GM18508 (cell line): ENCODE data around the gene ANGPTL8.

Source experiments
- ATAC-seq: cut with Tn5 transposase; IDR thresholded peaks from one replicate; pipeline ENCODE4 v1.9.1; 2021; ENCODE audit warnings: moderate number of reproducible peaks; ENCODE audit not compliant: insufficient read depth, unreplicated experiment

The ANGPTL8 gene

DNA sequence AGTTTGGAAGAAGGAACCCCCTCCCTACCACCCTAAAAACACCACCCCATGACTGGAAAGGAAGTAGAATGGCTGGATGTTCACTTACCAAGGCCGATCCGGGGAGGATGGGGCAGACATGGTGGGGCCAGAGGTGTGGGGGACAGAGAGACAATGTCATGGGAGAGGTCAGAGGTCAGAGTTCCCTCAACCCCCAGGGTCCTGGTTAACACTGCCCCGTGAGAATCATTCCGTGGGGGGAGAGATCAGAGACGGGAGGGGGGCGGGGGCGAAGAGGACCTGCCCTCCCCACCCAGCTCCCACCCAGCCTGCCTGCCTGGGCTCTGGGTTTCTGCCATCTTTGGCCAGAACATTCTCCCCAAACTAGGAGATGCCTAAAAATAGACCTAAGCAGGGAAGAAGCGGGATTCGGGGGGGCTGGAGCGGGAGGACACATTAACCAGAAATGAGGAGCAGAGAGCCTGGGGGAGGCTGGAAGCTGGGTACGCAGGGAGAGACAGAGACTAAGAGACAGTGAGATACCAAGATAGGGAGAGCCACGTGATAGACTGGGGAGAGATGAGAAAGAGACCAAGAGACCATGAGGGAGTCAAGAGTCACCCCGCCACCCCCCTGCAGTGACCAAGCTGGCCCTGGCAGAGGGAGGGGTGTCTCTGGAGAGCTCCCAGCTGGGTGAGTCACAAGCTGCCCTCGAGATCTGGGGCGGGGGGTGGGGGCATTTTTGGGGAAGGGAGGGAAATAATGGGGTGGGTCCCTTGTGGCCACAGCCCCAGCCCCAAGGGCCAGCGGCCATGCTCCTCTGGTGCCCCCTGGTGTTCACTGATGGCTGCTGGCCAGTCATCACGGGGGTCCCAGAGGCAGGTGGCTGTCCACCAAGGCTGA lies 36.0 kb upstream of the ANGPTL8 start:
- ATAC-seq = no peak

GRCh38 chr19:11204076-11204602 lies 35.3 kb upstream of the ANGPTL8 start:
- no peak for ATAC-seq

DNA sequence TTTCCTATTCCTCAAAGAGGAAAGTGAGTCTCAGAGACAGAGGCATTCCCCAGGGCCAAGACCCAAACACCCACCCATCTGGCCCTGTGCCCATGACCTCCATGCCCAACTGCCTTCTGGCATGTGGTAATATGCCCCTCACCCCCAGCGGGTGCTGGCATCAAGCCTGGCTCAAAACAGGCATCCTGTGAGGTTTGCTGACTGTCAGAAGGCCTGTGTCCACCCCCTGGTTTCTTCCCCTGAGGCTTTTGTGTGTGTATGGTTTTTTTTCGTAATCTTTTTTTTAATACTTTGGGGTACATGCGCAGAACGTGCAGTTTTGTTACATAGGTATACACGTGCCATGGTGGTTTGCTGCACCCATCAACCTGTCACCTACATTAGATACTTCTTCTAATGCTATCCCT lies 34.5 kb upstream of the ANGPTL8 start:
- ATAC-seq = no peak

DNA sequence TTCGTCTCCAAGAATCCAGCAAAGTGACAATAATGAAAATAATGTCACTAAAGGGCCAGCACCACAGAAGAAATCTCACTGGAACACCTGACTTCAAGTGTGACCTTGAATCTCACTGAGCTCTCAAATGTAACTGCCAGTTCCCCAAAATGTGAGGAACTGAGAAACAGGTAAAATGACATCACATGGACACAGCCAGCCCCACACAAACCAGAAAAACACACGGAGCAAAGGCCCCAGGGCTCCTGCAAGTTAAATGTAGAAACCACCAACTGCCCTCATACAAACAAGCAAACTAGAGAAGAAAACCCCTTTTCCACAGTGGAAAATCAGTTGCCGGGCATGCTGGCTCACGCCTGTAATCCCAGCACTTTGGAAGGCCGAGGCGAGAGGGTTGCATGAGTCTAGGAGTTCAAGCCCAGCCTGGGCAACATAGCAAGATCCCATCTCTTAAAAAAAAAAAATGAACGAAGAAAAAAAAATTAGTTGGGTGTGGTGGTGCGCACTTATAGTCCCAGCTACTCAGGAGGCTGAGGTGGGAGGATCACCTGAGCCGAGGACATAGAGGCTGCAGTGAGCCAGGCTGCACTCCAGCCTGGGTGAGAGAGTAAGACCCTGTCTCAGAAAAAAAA lies 33.4 kb upstream of the ANGPTL8 start:
- no peak for ATAC-seq

DNA sequence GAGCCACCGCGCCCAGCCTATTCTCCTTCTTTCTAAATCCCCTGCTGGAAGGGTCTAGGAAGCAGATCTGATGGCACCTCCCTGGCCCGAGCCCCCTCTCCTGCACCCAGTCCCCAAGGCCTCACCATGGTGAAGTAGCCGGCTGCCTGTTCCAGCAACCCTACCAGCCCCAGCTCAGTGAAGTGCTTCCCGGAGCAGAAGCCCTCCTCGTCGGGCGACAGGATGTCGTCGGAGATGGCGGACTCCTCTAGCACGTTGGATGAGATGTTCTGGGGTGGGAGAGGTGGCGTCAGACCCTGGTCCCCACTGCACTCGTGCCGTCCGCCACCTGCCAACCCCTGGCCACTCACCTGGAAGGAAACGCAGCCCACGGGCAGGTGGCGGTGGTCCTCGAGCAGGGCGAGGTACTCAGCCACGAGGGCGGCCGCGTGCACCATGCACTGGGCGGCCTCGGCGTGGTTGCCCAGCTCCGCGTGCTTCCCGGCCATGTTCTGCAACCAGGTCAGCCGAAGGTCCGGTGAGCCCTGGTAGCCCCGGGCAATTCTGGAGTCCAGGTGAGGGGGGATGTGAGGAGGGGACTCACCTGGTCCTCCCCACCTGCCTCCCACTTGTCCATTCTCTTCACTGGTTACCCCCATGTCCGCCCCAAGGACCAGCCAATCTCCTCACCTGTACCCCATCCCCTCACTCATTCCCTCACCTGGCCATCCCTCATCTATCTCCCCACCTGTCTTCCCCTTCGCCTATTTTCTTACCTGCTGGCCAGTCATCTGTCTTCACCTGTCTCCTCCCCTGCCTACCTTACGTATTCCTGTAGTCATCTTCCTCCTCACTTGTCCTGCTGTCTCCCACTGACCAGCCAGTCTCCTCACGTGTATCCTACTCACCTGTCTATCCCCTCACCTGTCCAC lies 30.6 kb upstream of the ANGPTL8 start:
- no peak for ATAC-seq

GRCh38 chr19:11209839-11210655 lies 29.4 kb upstream of the ANGPTL8 start:
- ATAC-seq = no peak

GRCh38 chr19:11210656-11210928 lies 28.8 kb upstream of the ANGPTL8 start:
- ATAC-seq = no peak

- no peak for ATAC-seq
Observed at GRCh38 chr19:11214387-11214786, 25.0 kb upstream of the ANGPTL8 start.

DNA sequence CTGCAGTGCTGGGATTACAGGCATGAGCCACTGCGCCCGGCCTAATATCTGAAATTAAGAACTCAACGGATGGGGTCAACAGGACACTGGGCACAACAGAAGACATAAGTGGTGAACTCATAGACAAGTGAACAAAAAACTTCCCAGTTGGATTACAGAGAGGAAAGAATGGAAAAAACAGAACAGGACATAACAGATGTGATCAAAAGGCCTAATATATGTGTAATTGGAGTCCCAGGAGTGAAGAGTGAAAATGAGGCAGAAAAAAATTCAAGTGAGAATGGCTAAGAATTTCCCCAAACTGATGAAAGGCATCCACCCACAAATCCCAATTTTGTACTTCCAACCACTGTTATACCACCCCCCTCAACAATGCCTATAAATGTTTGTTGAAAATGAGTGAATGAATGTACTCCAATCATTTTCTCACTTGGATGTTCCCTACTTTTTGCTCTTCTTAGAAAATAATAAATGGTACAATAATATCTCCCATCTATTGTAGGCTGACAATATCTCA lies 18.3 kb upstream of the ANGPTL8 start:
- ATAC-seq = no peak

DNA sequence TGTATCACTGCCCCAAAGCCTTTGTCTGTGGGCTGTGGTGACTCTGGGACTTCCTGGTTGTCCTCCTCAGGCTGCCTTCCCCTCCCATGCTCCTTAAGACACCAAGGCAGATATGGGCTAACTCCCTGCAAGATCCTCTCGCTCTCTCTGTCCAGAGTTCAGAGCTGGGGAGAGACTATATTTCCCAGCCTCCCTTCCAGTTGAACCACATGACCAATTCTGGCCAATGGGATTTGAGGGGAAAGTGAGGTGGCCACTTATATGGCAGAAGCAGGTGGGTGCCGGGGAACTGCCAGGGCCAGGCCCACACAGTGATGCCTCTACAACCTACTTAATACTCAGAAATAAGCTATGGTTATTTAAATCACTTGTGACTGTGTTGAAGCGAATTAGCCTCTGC lies 16.2 kb upstream of the ANGPTL8 start:
- no peak for ATAC-seq

GRCh38 chr19:11224429-11224828 lies 15.0 kb upstream of the ANGPTL8 start:
- no peak for ATAC-seq

DNA sequence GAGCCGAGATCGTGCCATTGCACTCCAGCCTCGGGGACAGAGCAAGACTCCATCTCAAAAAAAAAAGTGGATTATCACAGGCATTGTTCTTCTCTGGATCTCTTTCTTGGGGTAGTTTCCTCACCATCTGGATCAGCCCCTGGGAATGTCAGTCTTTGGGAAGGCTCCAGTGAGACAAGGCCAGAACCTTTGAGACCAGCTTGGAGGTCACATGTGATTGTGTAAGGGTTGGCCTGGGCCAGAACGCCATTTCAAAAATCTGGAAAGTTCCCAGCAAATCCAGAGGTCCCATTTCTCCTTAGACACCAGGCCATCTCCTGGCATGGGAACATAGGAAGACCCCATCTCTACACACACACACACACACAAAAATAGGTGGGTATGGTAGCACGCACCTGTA lies 14.2 kb upstream of the ANGPTL8 start:
- no peak for ATAC-seq

GRCh38 chr19:11225815-11226214 lies 13.6 kb upstream of the ANGPTL8 start:
- ATAC-seq = no peak

DNA sequence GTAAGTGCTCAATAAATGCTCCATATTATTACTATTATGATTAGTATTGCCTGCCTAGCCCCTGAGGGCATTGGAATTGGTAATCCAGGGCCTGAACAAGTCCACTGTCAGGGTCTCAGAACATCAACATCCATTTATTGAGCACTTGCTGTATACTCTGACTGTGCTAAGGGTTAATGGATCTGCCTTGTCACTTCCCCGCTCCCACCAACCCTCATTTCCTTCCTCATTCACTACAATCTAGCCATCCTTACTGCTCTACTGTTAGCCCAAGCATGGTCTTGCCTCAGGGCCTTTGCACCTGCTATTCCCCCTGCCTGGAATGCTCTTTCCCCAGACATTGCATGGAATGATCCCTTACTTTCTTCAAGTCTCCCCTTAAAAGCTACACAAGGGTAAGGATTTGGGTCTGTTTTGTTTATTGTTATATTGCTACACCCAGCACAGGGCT lies 12.7 kb upstream of the ANGPTL8 start:
- no peak for ATAC-seq

DNA sequence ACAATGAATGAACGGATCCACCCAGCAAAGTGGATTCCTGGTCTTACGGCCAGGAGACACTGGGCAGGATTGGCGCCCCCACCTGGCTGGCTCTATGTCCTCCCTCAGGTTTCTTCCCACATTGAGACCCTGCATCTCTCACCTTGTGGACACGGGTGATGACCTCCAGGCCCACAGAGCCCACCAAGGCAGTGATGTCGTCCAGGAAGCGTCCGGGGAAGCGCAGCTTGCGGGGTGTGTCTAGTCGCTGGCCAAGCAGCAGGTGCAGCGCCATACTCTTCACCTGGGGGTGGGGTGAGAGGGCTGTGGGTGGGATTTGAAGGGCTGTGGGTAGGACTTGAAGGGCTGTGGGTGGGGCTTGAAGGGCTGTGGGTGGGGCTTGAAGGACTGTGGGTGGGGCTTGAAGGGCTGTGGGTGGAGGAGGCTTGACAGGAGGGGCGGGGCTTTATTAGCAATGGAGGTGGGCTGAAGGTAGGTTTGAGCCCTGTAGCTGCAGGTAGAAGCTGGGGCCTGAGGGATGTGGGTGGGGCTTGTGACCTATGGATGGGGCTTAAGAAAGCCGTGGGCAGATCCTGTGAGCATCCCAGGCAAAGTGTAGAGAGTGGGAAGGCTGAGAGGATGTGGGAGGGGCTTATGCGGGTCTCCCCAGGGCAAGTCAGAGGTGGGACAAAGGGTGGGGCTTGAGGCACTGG lies 12.1 kb upstream of the ANGPTL8 start:
- ATAC-seq = no peak

DNA sequence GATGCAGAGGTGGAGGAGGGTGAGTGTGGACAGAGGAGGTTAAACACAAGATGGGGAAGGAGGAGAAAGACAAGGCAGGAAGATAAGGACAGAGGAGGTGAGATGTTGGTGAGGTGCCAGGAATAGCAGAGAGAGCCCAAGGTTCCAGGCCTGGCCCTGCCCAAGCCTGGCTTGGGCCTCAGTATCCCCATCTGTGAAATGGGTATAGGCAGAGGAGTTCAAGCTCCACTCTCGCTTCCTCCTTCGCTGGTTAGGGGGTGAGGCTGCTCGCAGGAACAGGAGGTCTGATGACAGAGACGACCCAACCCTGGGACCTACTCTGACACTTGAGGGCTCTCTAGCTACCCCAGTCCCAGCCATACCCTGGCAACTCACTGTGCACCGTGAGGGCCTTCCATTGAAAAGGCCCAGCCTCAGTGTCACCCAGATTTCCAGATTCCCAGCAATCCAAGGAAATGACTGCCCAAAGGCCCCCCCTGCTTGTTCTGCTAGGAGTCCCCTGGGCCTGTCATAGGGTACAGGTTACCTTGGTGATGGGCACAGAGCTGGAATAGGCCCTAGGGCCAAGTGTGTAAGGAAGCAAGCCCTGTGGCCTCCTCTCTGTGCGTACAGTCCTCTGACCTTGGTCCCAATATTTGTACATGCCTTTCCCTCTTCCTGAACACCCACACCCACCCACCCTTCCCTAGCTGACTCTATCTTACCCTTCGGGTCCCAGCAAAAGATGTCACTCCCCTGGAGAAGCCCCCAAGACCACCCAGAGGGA lies 8.6 kb upstream of the ANGPTL8 start:
- ATAC-seq = no peak

- no peak for ATAC-seq
Observed at GRCh38 chr19:11232555-11232954, 6.9 kb upstream of the ANGPTL8 start.

- ATAC-seq = no peak
Observed at GRCh38 chr19:11233073-11233472, 6.3 kb upstream of the ANGPTL8 start.
